PFSK-1 (cell line): ENCODE measurements around the gene COL18A1.

ENCODE experiments used
- POLR2AphosphoS5 ChIP-seq: IDR thresholded peaks from 2 replicates; pipeline ENCODE4 v1.6.1; 2012; ENCODE audit warnings: low read depth, mild to moderate bottlenecking, control low read depth, low read length, moderate library complexity
- SIN3A ChIP-seq: IDR thresholded peaks from 2 replicates; pipeline ENCODE4 v1.6.1; 2012; ENCODE audit warnings: mild to moderate bottlenecking, low read length, moderate library complexity, borderline replicate concordance; ENCODE audit not compliant: insufficient read depth
- TAF1 ChIP-seq: IDR thresholded peaks from 2 replicates; pipeline ENCODE4 v1.6.1; 2012; ENCODE audit warnings: low read length, control low read depth, borderline replicate concordance; ENCODE audit not compliant: insufficient read depth
- TF ChIP-seq, protein P1 (sequence below), 2 experiments: IDR thresholded peaks; 2 replicates each; pipeline versions ENCODE4 v1.6.1 to v1.8.0; 2011 to 2012; ENCODE audit warnings: low read depth in 2 of 2, low read length in 2 of 2, control low read depth in 1 of 2, inconsistent platforms in 1 of 2, mild to moderate bottlenecking in 1 of 2, moderate library complexity in 1 of 2; ENCODE audit not compliant: insufficient read depth in 1 of 2

DNA sequence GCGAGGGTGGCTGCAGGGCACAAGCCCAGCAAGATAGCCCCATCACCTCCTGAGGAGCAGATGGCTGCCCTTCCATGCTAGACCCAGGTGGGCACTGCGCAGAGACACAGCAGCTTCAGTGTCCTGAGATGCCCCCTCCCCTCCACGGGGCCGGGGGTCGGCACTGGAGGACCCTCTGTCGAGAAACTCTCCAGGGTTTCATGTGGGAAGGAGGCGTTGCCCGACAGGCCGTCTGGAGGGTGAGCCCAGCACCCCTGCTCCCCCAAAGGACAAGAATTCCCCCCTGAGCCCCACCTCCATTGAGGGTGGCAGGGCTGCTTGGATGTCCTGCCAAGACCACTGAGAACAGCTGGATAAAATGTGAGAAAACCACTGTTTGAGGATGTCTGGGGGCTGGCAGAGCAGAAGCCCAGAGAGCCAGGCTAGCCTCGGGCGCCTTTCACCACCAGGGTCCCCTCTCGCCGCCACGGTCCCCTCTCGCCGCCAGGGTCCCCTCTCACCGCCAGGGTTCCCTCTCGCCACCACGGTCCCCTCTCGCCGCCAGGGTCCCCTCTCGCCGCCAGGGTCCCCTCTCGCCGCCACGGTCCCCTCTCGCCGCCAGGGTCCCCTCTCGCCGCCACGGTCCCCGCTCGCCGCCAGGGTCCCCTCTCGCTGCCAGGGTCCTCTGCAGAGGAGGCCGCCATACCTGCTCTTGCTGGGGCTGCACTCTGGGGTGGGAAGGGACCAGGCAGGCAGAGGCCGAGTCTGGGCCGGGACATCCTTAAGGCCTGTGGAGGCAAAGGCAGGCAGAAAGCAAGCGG, 93.1 kb downstream of the COL18A1 start:
- no peak for TF ChIP-seq TAF1
- TF ChIP-seq POLR2AphosphoS5: no peak
- no peak for TF ChIP-seq SIN3A
- TF ChIP-seq, protein P1, sequence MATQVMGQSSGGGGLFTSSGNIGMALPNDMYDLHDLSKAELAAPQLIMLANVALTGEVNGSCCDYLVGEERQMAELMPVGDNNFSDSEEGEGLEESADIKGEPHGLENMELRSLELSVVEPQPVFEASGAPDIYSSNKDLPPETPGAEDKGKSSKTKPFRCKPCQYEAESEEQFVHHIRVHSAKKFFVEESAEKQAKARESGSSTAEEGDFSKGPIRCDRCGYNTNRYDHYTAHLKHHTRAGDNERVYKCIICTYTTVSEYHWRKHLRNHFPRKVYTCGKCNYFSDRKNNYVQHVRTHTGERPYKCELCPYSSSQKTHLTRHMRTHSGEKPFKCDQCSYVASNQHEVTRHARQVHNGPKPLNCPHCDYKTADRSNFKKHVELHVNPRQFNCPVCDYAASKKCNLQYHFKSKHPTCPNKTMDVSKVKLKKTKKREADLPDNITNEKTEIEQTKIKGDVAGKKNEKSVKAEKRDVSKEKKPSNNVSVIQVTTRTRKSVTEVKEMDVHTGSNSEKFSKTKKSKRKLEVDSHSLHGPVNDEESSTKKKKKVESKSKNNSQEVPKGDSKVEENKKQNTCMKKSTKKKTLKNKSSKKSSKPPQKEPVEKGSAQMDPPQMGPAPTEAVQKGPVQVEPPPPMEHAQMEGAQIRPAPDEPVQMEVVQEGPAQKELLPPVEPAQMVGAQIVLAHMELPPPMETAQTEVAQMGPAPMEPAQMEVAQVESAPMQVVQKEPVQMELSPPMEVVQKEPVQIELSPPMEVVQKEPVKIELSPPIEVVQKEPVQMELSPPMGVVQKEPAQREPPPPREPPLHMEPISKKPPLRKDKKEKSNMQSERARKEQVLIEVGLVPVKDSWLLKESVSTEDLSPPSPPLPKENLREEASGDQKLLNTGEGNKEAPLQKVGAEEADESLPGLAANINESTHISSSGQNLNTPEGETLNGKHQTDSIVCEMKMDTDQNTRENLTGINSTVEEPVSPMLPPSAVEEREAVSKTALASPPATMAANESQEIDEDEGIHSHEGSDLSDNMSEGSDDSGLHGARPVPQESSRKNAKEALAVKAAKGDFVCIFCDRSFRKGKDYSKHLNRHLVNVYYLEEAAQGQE (IDR thresholded peaks at IDR 0.05; ENCODE audit: insufficient read depth in 1 of 2, low read depth in 2 of 2, low read length in 2 of 2): no peak
